ENCODE measurements around the gene NUAK1. TPM values are rescaled to one million over a fixed set of nuclear protein-coding genes. Genes with fewer than 3 reads are reported as not detected.

NUAK1 gene
- total RNA-seq, 1 experiment from 2014 or later = 0.63 TPM

GRCh38 chr12:106097011-106097410 is 41.7 kb downstream of the NUAK1 start:
- DNase-seq (ENCODE audit: low read depth, low spot score) = no peak
- in situ Hi-C loops (cut with HindIII; ENCODE audit: low pct_unique_long_range_greater_than_20kb, low sequenced_read_pairs) = no loop called here

- in situ Hi-C loops (cut with HindIII; ENCODE audit: low pct_unique_long_range_greater_than_20kb, low sequenced_read_pairs) = no loop called here
- no peak for DNase-seq (ENCODE audit: low read depth, low spot score)
Observed at GRCh38 chr12:106096376-106096775, 42.4 kb downstream of the NUAK1 start.

- DNase-seq (ENCODE audit: low read depth, low spot score) = peak; percentile 23
- in situ Hi-C loops (cut with HindIII; ENCODE audit: low pct_unique_long_range_greater_than_20kb, low sequenced_read_pairs) = no loop called here
Observed at GRCh38 chr12:106094304-106094703, 44.5 kb downstream of the NUAK1 start.

- DNase-seq (ENCODE audit: low read depth, low spot score) = no peak
- in situ Hi-C loops (cut with HindIII; ENCODE audit: low pct_unique_long_range_greater_than_20kb, low sequenced_read_pairs) = no loop called here
Observed at GRCh38 chr12:106093246-106093645, 45.5 kb downstream of the NUAK1 start.

GRCh38 chr12:106091446-106091820 is 47.3 kb downstream of the NUAK1 start:
- in situ Hi-C loops (cut with HindIII; ENCODE audit: low pct_unique_long_range_greater_than_20kb, low sequenced_read_pairs) = no loop called here
- DNase-seq (ENCODE audit: low read depth, low spot score) = no peak

- in situ Hi-C loops (cut with HindIII; ENCODE audit: low pct_unique_long_range_greater_than_20kb, low sequenced_read_pairs) = no loop called here
- no peak for DNase-seq (ENCODE audit: low read depth, low spot score)
Observed at GRCh38 chr12:106090591-106091445, 47.9 kb downstream of the NUAK1 start.

GRCh38 chr12:106089935-106090334 is 48.8 kb downstream of the NUAK1 start:
- DNase-seq (ENCODE audit: low read depth, low spot score) = no peak
- in situ Hi-C loops (cut with HindIII; ENCODE audit: low pct_unique_long_range_greater_than_20kb, low sequenced_read_pairs) = no loop called here

- DNase-seq (ENCODE audit: low read depth, low spot score) = no peak
- in situ Hi-C loops (cut with HindIII; ENCODE audit: low pct_unique_long_range_greater_than_20kb, low sequenced_read_pairs) = no loop called here
Observed at GRCh38 chr12:106088811-106089485, 49.8 kb downstream of the NUAK1 start.

- in situ Hi-C loops (cut with HindIII; ENCODE audit: low pct_unique_long_range_greater_than_20kb, low sequenced_read_pairs) = no loop called here
- no peak for DNase-seq (ENCODE audit: low read depth, low spot score)
Observed at GRCh38 chr12:106088246-106088808, 50.4 kb downstream of the NUAK1 start.

- DNase-seq (ENCODE audit: low read depth, low spot score) = no peak
- in situ Hi-C loops (cut with HindIII; ENCODE audit: low pct_unique_long_range_greater_than_20kb, low sequenced_read_pairs) = no loop called here
Observed at GRCh38 chr12:106086696-106087095, 52.1 kb downstream of the NUAK1 start.

- in situ Hi-C loops (cut with HindIII; ENCODE audit: low pct_unique_long_range_greater_than_20kb, low sequenced_read_pairs) = no loop called here
- no peak for DNase-seq (ENCODE audit: low read depth, low spot score)
Observed at GRCh38 chr12:106085213-106085612, 53.5 kb downstream of the NUAK1 start.

- DNase-seq (ENCODE audit: low read depth, low spot score) = no peak
- in situ Hi-C loops (cut with HindIII; ENCODE audit: low pct_unique_long_range_greater_than_20kb, low sequenced_read_pairs) = no loop called here
Observed at GRCh38 chr12:106084759-106085158, 54.0 kb downstream of the NUAK1 start.

GRCh38 chr12:106084014-106084671 is 54.6 kb downstream of the NUAK1 start:
- in situ Hi-C loops (cut with HindIII; ENCODE audit: low pct_unique_long_range_greater_than_20kb, low sequenced_read_pairs) = no loop called here
- peak; percentile 26 for DNase-seq (ENCODE audit: low read depth, low spot score)

- in situ Hi-C loops (cut with HindIII; ENCODE audit: low pct_unique_long_range_greater_than_20kb, low sequenced_read_pairs) = no loop called here
- no peak for DNase-seq (ENCODE audit: low read depth, low spot score)
Observed at GRCh38 chr12:106082216-106083175, 56.3 kb downstream of the NUAK1 start.

GRCh38 chr12:106081606-106082005 is 57.1 kb downstream of the NUAK1 start:
- peak; percentile 28 for DNase-seq (ENCODE audit: low read depth, low spot score)
- in situ Hi-C loops (cut with HindIII; ENCODE audit: low pct_unique_long_range_greater_than_20kb, low sequenced_read_pairs) = no loop called here

GRCh38 chr12:106080791-106081170 is 58.0 kb downstream of the NUAK1 start:
- DNase-seq (ENCODE audit: low read depth, low spot score) = no peak
- in situ Hi-C loops (cut with HindIII; ENCODE audit: low pct_unique_long_range_greater_than_20kb, low sequenced_read_pairs) = no loop called here

- in situ Hi-C loops (cut with HindIII; ENCODE audit: low pct_unique_long_range_greater_than_20kb, low sequenced_read_pairs) = no loop called here
- DNase-seq (ENCODE audit: low read depth, low spot score) = no peak
Observed at GRCh38 chr12:106080041-106080790, 58.5 kb downstream of the NUAK1 start.

Data from SK-MEL-5 (cell line).